OCI-LY3 (cell line): ENCODE data around the gene RNF112.

Experiments
- H2AFZ ChIP-seq: fragments of 200-600, 300-600 bp; shearing (Covaris generic); 2 replicates; pipeline ENCODE4 v1.6.0; 2014; ENCODE audit warnings: antibody characterized with exemption, low read depth, low read length
- H3K27ac ChIP-seq: fragments of 200-600, 300-600 bp; sonication (generic); 2 replicates; pipeline ENCODE4 v1.5.1; 2014; ENCODE audit warnings: mild to moderate bottlenecking, low read length, moderate library complexity, mixed read lengths
- H3K27me3 ChIP-seq: fragments of 200-600, 300-600 bp; sonication (generic); 2 replicates; pipeline ENCODE4 v1.6.1; 2014; ENCODE audit warnings: low read depth, low read length, mixed read lengths
- H3K36me3 ChIP-seq: fragments of 200-600, 300-600 bp; sonication (generic); replicated peaks from 2 replicates; pipeline ENCODE3; 2014; ENCODE audit warnings: low read depth, low read length, mixed read lengths
- H3K4me1 ChIP-seq: fragments of 300-600, 200-600 bp; sonication (generic); 2 replicates; pipeline ENCODE4 v1.6.1; 2014; ENCODE audit warnings: low read length, mixed read lengths
- H3K4me2 ChIP-seq: fragments of 200-600, 300-600 bp; sonication (generic); 2 replicates; pipeline ENCODE4 v1.6.1; 2014; ENCODE audit warnings: low read length, mixed read lengths
- H3K4me3 ChIP-seq: fragments of 300-600, 200-600 bp; sonication (generic); 2 replicates; pipeline ENCODE4 v1.5.1; 2014; ENCODE audit warnings: antibody characterized with exemption, mild to moderate bottlenecking, low read length, moderate library complexity
- H3K79me2 ChIP-seq: fragments of 300-600, 200-600 bp; shearing (Covaris generic); 2 replicates; pipeline ENCODE4 v1.6.1; 2014; ENCODE audit warnings: mild to moderate bottlenecking, low read length, mixed read lengths
- H3K9ac ChIP-seq: fragments of 300-600, 200-600 bp; shearing (Covaris generic); 2 replicates; pipeline ENCODE4 v1.6.0; 2014; ENCODE audit warnings: mild to moderate bottlenecking, low read length, moderate library complexity
- H3K9me3 ChIP-seq: fragments of 200-600, 300-600 bp; shearing (Covaris generic); 2 replicates; pipeline ENCODE4 v1.6.1; 2014; ENCODE audit warnings: low read length, mixed read lengths; ENCODE audit not compliant: insufficient read depth
- H4K20me1 ChIP-seq: fragments of 200-600, 300-600 bp; sonication (generic); 2 replicates; pipeline ENCODE4 v1.6.1; 2016; ENCODE audit warnings: low read length, mixed read lengths; ENCODE audit not compliant: insufficient read depth
- EZH2phosphoT487 ChIP-seq: fragments of 200-600 bp; shearing (Covaris generic); IDR thresholded peaks from 2 replicates; pipeline ENCODE4 v1.6.1; 2018; ENCODE audit warnings: antibody characterized with exemption, mixed run types, low read depth
- TF ChIP-seq, protein P1 (sequence below): fragments of 200-600, 300-600 bp; sonication (generic); IDR thresholded peaks from 2 replicates; pipeline ENCODE4 v1.5.1; 2014; ENCODE audit warnings: antibody characterized with exemption, low read length, low read depth

Gene RNF112

DNA sequence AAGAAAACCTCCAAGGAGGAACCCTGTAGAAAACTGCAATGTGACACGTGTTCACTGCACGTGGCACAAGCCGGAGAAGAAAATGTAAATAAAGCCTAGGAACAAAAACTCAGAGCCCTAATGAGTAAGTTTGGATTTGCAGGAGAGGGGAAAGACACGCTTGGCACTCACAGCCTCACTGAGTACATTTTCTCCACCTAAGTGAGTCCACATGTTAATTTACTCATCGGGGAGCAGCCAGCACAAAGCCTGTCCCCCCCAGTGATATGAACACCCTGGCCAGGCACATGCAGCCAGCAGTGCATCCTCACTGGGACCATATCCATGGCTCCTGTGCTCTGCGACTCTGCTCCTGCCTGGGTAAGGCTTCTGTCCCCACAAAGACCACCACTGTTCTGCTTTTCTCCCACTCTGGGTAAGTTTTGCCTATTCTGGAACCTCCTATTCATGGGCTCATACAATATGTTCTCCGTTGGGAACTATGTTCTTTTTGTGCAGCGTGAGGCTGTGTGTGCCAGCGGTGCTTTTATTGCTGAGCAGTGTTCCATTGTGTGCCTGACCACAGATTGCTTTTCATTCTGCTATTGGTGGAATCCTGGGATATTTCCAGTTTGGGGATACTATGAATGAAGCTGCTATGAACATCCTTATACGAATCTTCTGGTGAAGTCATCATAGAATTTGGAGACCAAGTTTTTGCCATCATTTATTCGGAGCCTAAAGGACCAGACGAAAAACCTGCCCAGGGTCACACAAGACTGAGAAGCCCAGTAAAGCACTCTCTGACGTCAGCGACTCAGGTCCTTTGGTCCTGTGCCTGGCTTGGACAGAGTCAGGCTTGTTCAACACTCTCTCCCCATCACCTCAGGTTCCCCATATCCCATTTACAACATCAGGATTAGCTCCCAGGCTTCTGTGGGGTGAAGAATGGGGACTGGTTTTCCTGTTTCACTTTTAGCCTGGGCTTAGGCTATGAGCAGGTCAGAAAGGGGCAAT, 53.3 kb downstream of the RNF112 start:
- peaks cover 16% of the 10 kb centered on the region for H3K4me1 ChIP-seq
- H3K9me3 ChIP-seq, result no peaks in the 10 kb centered on the region
- H3K79me2 ChIP-seq, result no peaks in the 10 kb centered on the region
- no peak for TF ChIP-seq EZH2phosphoT487
- TF ChIP-seq, protein P1, sequence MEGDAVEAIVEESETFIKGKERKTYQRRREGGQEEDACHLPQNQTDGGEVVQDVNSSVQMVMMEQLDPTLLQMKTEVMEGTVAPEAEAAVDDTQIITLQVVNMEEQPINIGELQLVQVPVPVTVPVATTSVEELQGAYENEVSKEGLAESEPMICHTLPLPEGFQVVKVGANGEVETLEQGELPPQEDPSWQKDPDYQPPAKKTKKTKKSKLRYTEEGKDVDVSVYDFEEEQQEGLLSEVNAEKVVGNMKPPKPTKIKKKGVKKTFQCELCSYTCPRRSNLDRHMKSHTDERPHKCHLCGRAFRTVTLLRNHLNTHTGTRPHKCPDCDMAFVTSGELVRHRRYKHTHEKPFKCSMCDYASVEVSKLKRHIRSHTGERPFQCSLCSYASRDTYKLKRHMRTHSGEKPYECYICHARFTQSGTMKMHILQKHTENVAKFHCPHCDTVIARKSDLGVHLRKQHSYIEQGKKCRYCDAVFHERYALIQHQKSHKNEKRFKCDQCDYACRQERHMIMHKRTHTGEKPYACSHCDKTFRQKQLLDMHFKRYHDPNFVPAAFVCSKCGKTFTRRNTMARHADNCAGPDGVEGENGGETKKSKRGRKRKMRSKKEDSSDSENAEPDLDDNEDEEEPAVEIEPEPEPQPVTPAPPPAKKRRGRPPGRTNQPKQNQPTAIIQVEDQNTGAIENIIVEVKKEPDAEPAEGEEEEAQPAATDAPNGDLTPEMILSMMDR, result no peak
- H3K27ac ChIP-seq, result no peak overlapping the region; the same call in 1 of the 2 replicates
- H4K20me1 ChIP-seq, result no peaks in the 10 kb centered on the region
- H3K36me3 ChIP-seq, result no peaks in the 10 kb centered on the region
- no peak overlapping the region for H3K4me3 ChIP-seq
- no peak overlapping the region for H2AFZ ChIP-seq
- no peak overlapping the region for H3K4me2 ChIP-seq
- no peaks in the 10 kb centered on the region for H3K27me3 ChIP-seq
- no peak overlapping the region for H3K9ac ChIP-seq
